UCSD-AML1 (cell line): Measurements from ENCODE around the gene QPCT.
"Not testable (repeated sequence)": the region's sequence is repeated elsewhere in the genome, so short reads cannot be mapped to it uniquely, and the experiment has no call there.

Experiments used
- DNase-seq: peaks from one replicate; lab custom pipeline; 2025; ENCODE audit not compliant: unreplicated experiment; lab: John Stamatoyannopoulos, UW

The QPCT gene

DNA sequence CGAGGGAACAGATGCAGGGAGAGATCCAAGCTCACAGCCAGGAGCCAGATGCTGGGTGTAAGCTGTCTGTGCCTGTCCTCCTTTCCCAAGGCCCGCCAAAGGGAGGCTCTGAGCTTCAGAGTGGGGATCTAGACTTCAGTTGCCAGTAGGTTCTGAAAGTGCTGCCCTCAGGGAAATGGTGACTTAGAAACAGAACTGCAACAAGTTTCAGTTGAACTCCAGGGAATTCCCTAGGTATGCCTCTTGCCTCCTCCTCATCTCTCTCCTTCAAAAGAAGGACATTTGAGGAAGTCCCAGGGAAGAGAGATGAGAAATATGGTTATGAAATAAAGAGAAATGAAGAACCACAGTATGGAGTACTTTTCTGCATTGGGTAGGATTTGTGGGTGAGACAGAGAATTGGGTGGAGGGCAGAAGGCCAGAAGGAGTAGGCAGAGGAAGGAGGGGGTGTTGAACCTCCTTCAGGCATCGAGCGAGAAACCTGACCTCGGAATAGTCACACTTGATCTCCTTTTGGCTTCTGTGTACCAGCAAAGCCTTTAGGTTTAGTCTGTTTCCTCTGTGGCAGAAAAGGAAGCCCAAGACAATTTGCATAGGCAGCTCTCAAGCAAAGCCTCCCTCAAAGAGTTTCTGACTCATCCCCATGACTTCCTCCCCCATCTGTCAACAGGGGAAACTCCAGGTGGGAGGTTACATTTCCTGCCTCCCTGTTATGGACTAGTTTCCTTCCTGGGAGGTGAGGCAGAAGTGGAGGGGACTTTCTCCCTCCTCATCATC lies 45.7 kb downstream of the QPCT start:
- peak; percentile 51 for DNase-seq

DNA sequence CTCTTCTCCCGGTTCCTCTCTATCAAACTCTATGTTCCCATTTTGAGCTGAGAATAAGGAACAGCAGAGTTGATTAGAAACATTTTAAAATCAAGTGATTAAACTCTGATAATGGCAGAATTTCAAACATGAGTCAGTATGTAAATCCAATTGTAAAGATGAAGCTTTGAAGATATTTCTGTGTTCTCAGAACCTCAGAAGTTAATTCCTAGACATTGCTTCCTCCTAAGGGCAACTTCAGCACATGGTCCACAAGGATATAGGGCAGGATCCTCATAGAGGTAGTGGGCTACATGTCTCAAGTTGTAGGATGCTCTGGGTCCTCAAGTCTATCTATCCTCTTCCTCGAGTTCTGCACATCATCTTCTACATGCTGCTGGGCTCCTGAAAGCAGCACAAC lies 46.3 kb downstream of the QPCT start:
- no peak for DNase-seq

DNA sequence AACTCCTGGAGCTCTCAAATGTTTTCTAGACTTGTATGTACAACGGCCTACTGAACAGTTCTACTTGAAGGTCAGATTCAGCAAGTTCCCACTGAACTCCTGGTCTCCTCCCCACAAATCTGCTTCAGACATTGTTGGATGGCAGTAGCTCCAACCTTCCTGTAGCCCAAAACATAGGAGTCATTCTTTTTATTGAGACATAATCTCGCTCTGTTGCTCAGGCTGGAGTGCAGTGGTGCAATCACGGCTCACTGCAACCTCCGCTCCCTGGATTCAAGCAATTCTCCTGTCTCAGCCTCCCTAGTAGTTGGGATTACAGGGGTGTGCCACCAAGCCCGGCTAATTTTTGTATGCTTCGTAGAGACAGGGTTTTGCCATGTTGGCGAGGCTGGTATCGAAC lies 47.3 kb downstream of the QPCT start:
- no peak for DNase-seq

DNA sequence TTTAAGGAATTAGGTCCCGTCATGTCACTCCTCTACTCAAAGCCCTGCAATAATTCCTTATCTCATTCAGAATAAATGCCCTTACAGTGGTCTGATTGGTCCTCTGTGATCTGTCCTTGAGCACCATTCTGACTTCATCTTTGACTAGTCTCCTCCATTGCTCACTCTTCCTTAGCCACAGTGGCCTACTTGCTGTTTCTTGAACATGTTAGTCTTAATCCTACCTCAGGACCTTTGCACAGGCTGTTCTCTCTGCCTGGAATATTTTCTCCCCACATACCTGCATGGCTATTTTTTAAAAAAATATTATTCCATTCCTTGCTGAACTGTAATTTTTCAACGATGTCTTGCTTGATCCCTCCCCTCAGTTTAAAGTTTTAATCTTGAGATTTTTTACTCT lies 48.0 kb downstream of the QPCT start:
- no peak for DNase-seq

DNA sequence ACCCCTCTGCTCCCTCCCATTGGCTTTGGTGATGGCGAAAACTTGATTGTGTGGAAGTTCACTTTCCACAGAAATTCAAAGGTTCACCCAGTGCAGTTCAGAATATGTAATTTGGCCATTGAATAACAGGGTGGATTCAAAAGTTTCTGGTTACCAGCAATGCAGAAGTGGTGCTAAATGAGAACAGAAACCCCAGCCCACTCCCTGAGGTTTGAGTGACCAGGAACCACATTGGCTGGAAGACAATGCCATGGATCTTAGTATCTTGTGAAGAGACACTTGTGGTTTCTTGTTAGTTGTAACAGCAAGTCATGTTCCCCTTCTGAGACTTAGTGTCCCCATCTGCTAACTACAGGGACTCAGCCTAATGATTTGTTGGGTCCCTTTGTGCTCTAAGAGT lies 49.8 kb downstream of the QPCT start:
- no peak for DNase-seq

DNA sequence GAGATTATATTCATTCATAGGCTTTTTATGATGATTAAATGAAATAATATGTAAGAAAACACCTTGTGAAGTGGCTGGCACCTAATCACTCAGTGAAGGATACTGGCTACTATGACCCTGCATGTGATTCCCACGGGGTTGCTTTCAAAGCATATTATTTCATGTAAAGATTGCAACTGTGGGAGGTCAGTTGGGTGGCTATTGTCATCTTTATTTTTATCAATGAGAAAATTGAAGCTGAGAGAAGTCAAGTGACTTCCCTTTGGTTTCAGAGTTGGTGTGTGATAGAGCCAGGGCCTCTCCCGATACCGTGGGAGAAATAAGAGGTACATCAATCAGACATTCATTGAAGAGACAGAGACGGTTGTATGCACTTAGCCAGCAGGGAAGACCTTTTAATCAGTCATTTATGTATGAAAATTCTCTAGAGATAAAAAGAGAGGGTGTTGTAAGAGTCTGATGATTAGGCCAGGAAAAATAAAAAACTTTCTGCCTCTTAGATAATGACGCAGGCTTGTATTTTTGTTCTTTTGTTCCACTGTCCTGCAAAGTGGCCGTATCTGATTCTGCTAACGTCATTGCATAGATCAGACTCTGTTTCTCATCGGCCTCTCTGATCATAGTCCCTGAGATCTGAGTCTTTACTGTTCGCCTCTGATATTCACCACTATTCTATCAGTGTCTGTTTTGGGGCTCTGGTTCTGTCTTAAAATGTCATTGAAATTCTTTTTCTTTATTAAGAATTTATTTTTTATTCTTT lies 50.5 kb downstream of the QPCT start:
- DNase-seq: no peak

DNA sequence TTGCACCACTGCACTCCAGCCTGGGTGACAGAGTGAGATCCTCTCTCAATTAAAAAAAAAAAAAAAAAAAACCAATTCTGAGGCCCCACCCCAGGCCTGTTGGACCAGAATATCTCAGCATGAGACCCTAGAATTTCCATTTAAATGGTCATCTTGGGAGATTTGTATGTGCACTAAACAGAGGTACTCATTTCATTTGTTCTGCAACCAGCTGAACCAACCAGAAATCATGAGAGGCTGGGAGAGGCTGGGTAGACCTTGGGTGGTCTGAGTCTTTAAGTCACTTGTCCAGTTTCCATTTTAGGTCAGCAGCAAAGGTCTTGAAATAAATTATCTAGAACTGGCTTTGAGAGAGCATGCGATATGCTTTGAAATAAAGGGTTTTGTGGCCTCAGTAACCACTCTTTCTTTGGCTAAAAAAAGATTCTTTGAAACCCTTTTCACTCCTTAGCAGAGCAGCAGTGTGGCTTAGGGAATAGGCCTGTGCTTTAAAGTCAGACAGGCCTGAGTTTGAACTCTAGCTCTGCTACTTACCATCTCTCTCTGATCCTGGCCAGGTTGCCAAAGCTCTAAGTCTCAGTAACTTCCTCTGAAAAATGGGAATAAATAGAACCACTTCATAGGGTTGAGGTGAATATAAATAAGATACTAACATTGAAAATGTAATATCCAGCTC lies 52.6 kb downstream of the QPCT start:
- no peak for DNase-seq

DNA sequence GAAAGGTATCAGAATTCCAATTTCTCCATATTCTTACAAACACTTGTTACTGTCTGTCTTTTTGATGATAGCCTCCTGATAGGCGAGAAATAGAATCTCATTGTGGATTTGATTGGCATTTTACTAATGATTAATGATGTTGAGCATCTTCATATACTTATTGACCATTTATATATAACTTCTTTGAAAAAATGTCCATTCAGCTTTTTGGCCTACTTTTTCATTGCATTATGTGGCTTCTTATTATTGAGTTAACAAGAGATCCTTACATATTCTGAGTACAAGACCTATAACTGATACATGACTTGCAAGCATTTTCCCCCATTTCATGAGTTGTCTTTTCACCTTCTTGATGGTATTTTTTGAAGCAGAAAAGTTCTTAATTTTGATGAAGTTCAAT lies 54.6 kb downstream of the QPCT start:
- no peak for DNase-seq

DNA sequence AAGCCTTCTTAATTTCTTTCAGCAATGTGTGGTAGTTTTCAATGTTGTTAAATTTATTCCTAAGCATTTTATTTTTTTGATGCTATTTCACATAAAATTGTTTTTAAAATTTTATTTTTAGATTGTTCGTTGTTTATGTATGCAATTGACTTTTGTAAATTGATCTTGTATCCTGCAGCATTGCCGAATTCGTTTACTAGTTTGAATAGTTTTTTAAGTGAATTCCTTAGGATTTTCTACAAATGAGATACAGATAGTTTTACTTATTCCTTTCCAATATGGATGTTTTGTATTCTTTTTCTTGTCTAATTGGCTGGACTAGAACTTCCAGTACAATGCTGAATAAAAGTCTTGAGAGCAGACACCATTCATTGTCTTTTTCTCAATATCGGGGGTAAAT lies 55.6 kb downstream of the QPCT start:
- DNase-seq: no peak

DNA sequence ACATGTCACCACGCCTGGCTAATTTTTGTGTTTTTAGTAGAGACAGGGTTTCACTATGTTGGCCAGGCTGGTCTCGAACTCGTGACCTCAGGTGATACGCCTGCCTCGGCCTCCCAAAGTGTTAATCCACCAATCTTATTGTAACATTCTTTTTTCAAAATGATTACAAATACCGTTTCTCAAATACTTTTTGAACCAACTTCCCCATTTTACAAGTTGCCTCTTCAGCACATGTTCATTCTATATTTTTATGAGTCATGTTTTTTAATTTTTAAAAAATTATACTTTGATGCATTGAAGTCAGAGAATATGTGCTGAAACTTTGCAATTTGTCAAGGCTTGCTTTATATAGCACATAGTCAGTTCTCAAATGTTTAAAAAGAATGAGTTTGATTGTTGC lies 58.2 kb downstream of the QPCT start:
- DNase-seq: no peak

DNA sequence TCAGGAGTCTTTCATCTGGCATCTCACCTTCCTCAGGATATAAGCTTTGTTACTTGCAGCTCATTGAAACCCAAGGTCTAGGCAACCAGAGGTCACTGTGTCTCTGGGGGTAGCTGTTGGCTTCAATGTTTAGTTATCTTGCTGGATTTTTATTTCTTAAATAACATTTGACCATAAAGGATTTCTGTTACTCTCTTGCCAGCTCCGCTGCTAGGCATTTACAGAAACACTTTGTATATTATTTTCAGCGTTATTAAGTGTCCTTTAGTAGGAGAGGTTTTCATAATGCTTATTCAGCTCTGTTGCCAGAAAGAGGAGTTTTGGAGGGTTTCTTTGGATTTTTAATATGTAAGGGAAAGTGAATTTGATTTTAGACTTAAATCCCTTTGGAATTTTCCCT lies 61.4 kb downstream of the QPCT start:
- no peak for DNase-seq

DNA sequence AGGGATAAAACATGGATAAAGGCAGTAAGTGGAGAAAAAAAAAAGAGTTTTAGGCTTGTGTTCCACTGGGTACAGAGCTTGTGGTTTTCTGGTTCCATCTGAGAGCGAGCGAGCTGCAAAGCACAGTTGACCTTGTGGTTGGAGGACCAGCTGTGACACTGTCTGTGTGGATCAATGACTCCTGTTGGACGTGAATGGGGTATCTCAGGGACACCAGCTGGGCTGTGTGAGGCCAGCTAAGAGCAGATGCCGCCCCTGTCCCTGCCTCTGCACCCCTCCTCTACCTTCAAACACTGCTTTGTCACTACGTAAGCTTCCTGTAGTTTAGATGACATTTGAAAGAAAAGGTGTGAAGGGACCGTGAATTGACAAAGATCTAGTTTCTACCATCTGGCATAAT lies 67.8 kb downstream of the QPCT start:
- no peak for DNase-seq

DNA sequence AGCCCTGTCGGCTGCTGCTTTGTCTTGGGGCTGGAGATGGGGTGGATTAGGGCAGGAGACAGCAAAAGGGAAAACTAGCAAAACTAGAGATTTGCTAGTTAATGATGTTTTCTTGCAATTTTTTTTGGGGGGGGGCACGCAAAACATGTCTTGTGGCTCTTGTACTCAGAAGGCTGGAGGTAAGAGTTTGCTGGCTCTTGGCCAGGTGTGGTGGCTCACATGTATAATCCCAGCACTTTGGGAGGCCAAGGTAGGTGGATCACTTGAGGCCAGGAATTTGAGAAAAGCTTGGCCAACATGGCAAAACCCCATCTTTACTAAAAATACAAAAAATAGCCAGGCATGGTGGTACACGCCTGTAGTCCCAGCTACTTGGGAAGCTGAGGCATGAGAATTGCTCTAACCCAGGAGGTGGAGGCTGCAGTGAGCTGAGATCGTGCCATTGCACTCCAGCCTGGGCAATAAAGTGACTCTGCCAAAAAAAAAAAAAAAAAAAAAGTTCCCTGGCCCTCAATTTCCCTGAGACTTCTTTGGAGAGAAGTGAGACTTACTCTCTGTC lies 69.6 kb downstream of the QPCT start:
- DNase-seq: not testable (repeated sequence)

DNA sequence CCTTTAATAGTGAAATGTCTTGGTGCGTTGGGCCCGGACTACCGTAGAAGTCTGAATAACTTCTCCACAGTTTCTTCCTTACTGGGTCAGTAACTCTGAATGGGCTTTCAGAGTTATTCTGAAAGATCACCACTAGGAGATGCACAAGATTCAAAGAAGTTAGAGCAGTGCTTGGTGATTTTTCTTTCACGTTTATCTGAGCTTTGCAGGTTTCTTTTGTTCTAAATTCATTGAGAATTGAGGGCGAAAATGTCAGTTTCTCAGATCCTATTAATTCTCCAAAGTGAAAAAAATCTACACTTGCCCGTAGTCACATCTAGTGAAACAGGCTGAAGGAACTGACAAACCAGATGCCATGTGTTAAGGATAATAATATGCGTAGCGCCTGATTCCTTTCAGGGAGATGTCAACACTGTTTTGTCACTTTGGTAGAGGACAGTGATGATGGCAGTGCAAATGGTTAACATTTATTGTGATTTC lies 70.1 kb downstream of the QPCT start:
- no peak for DNase-seq

DNA sequence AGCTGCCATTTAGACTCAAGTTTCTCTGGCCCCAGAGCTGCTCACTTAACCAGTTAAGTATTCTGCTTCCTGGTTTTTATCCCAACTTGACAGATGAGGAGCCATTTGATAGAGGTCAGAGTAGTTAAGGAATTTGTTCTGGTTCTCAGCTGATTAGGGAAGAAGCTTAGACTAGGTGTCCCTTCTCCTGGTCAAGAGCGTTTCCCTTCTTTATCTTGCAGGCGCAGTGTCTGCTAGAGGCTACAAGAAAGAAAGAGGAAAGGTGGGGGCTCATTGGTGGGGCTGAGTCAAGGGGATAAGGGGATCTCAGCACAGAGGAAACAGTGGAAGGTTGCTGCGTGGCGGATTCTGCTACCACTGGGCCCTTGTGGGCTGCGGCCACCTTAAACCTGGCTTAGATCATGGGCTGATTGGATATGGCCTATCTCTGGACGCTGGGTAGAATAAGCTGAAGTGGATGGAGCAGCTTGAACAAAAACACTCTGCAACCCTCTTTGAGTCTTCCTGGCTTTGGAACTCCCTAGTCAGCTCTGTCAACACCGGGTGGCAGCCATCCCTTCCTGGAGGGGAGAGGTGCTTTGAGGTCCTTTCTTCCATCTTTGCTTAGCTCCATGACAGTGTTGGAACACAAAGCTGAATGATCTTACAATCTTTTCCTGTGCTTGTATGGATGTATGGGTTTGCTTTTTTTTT lies 70.8 kb downstream of the QPCT start:
- DNase-seq: peak; percentile 49

DNA sequence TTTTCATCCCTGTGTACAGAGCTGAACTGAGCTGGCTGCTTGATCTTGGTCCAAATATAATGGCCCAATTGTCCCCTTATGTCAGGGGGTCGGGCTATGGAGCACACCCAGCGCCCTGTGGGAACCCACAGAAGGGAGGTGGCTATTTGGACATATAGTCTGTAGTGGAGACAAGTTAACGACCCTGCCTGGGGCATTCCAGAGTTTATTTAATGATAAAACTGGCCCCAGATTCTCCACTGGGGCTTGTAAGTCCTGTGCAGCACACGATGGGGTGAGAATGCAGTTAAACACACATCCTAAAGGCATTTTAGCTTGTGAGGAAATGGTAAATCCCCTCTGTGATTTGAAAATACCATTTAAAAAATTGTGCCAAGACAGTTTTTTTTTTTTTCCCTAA lies 72.9 kb downstream of the QPCT start:
- DNase-seq: no peak

DNA sequence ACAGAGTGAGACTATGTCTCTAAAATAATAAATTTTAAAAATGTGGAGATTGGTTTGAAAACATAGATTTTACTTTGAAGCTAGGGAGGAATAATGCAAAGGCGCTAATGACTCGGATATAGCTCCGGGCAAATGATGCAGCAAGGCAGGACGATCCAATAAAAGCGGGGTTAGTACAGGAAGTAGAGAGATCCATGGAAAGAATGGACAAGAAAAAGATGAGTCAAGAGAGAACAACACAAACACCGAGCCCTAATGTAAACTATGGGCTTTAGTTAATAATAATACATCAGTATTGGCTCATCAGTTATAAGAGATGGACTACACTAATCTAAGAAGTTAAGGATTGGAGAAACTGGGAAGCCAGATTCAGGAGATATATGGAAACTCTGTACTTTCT lies 74.5 kb downstream of the QPCT start:
- no peak for DNase-seq

DNA sequence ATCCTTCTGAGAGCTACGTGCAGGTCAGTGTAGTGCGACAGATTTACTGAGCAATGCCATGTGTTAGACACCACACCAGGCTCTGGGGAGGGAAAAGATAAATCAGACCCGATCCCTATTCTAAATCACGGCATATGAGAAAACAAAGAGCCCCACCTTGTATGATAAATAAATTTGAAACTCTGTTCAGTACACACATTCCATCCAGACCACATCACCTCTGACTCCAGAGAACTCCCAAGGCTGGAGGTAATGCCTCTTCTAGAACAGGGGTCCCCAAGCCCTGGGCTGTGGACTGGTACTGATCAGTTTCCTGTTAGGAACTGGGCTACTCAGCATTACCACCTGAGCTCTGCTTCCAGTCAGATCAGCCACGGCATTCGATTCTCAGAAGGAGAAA lies 77.3 kb downstream of the QPCT start:
- no peak for DNase-seq

DNA sequence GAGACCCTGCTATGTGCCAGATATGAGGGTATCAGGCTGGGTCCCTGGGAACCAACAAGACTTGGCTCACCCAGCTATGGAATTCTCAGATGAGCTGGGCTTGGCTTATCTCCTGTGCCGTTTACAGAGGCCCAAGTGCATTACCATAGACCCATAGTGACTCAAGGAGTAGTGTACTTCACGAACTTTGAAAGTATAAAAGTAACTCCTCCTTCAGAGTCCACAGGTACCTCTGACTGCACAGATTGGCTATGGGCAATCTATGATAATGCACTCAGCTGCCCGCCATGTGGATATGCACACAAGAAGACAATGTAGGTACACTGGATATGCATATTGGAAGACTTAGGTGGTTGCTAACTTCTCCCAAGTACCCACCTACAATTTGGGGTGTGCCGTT lies 78.4 kb downstream of the QPCT start:
- DNase-seq: no peak
